Measurements from ENCODE around the gene RBM33.
"Not testable (repeated sequence)": the region's sequence is repeated elsewhere in the genome, so short reads cannot be mapped to it uniquely, and the experiment has no call there.

The RBM33 gene

DNA sequence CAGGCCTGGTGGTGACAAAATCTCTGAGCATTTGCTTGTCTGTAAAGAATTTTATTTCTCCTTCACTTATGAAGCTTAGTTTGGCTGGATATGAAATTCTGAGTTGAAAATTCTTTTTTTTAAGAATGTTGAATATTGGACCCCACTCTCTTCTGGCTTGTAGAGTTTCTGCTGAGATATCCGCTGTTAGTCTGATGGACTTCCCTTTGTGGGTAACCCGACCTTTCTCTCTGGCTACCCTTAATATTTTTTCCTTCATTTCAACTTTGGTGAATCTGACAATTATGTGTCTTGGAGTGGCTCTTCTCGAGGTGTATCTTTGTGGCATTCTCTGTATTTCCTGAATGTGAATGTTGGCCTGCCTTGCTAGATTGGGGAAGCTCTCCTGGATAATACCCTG is 46.2 kb downstream of the RBM33 start:
- DNase-seq (ENCODE audit: low read depth): not testable (repeated sequence)

- no peak for DNase-seq (ENCODE audit: low read depth)
Measured at GRCh38 chr7:155692317-155692716, 47.9 kb downstream of the RBM33 start.

- DNase-seq (ENCODE audit: low read depth): no peak
Measured at GRCh38 chr7:155693826-155694225, 49.4 kb downstream of the RBM33 start.

- DNase-seq (ENCODE audit: low read depth): peak; percentile 14
Measured at GRCh38 chr7:155694851-155695250, 50.4 kb downstream of the RBM33 start.

GRCh38 chr7:155696747-155697146 is 52.3 kb downstream of the RBM33 start:
- no peak for DNase-seq (ENCODE audit: low read depth)

DNA sequence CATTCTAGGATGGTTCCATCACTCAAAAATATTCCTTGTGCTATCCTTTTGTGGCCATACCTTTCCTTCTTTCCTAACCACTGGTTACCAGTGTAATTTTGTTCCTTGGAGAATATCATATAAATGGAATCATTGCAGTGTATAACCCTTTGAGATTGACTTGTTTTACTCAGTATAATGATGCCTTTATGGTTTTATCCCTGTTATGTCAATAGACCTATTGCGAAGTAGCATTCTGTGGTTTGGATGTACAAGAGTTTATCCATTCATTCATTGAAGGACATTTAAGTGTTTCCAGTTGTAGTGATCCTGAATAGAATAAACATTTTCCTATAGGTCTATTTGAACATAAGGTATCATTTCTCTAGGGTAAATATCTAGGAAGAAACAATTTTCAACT is 54.2 kb downstream of the RBM33 start:
- DNase-seq (ENCODE audit: low read depth): no peak

DNA sequence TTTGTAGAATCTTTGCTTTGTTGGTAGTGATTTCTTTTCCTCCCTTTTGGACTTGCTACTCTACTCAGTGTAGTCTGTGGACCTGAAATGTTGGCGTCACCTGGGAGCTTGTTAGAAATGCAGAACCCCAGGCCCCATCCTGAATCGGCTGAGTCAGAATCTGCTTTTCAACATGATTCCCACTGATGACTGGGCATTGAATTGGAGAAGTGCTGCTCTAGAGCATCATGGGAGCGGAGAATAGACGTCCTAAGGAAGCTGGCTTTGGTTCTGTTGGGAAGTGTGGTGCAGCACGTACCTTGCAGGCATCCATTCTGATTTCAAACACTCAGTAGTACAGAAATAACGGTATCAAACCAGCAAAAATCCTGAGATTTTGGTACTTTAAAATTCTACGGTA is 54.7 kb downstream of the RBM33 start:
- no peak for DNase-seq (ENCODE audit: low read depth)

- no peak for DNase-seq (ENCODE audit: low read depth)
Measured at GRCh38 chr7:155700847-155701246, 56.4 kb downstream of the RBM33 start.

GRCh38 chr7:155701972-155702544 is 57.6 kb downstream of the RBM33 start:
- DNase-seq (ENCODE audit: low read depth): no peak

- DNase-seq (ENCODE audit: low read depth): no peak
Measured at GRCh38 chr7:155702616-155703015, 58.2 kb downstream of the RBM33 start.

- DNase-seq (ENCODE audit: low read depth): no peak
Measured at GRCh38 chr7:155705623-155706360, 61.3 kb downstream of the RBM33 start.

GRCh38 chr7:155706376-155706775 is 61.9 kb downstream of the RBM33 start:
- DNase-seq (ENCODE audit: low read depth): no peak

DNA sequence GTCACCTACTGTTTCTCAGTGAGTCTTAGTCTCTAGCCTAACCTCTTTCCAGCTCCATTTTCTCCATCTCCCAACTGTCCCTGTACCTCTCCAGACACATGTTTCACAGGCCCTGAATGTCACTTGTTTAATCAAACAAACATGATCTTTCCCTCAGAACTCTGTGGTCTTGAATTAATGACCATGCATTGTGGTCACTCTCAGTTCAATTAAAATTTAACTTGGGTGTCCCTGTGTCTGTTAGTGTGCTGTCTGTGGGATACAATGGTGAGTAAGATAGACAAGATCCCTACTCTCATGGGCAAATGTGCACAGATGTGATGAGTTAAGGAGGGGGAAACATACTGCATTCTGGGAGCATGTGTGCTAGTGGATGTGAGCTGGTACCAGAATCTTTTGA is 65.0 kb downstream of the RBM33 start:
- no peak for DNase-seq (ENCODE audit: low read depth)

- no peak for DNase-seq (ENCODE audit: low read depth)
Measured at GRCh38 chr7:155710031-155710430, 65.6 kb downstream of the RBM33 start.

DNA sequence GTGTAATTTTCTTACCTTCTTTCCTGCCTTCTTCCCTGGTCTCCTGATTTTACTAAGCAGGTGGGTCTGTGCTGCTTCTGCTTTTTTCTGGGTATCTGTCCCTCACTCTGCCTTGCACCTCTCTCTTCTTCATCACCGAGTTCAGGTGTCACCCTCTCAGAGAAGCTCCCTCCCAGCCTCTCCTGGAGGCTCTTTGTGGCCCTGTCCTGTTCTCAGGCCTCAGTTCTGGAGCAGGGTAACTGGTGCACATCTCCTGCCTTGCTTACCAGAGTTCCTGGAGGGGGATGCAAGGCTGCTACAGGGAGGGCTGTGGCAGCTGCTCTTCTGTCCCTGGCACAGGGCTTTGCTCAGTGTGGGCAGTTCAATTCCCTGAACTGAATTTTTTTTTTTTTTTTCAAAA is 66.1 kb downstream of the RBM33 start:
- no peak for DNase-seq (ENCODE audit: low read depth)

DNA sequence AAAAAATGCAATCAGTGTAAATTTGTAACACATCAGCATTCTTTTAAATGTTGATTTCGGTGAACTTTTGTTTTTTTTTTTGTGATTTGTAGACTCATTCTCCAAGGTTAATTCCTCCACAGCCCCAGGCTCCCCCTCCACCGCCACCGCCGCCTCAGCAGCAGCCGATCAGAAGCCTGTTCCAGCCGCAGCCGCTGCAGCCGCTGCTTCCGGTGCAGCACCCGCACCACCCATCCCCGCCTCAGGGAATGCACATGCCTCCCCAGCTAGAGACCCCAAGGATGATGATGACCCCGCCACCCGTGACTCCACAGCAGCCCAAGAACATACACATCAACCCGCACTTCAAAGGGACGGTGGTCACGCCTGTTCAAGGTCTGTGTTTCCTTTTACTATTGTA is 66.6 kb downstream of the RBM33 start:
- no peak for DNase-seq (ENCODE audit: low read depth)

DNA sequence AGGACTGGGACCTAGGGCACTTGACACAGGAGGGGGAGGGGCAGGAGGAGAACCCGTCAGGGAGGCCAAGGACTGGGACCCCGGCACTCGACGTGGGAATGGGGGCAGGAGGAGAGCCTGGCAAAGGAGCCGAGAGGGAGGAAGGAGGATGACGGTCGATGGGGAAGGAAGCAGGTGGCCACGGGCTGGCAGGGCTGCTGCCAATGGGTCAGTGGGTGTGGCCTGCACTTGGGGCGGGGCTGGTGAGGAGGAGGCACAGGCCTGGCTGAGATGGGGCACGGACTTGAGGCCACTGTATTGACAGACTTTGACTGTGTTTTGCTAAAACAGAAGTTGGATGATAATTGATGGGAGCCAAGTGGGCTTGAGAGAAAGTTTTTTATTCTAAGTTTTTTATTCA is 68.9 kb downstream of the RBM33 start:
- no peak for DNase-seq (ENCODE audit: low read depth)

DNA sequence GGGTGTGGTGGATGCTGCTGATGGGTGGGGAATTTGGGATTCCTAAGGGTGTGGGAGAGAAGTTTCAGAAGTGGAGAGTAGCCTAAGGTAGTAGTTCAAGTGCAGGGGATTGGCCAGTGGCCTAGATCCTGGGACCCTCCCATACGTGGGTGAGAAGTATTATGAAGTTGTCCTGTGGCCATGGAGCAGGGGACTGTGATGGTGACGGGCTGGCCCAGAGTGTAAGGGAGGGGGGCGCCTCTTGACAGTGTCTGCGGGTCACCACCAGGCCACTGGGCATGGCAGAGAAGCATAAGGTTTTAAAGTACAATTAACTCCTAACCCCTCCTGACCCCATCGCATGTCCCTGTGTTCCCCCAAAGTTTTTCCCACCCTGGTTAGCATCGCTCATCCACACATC is 70.2 kb downstream of the RBM33 start:
- no peak for DNase-seq (ENCODE audit: low read depth)

GRCh38 chr7:155715111-155715805 is 70.8 kb downstream of the RBM33 start:
- DNase-seq (ENCODE audit: low read depth): no peak

DNA sequence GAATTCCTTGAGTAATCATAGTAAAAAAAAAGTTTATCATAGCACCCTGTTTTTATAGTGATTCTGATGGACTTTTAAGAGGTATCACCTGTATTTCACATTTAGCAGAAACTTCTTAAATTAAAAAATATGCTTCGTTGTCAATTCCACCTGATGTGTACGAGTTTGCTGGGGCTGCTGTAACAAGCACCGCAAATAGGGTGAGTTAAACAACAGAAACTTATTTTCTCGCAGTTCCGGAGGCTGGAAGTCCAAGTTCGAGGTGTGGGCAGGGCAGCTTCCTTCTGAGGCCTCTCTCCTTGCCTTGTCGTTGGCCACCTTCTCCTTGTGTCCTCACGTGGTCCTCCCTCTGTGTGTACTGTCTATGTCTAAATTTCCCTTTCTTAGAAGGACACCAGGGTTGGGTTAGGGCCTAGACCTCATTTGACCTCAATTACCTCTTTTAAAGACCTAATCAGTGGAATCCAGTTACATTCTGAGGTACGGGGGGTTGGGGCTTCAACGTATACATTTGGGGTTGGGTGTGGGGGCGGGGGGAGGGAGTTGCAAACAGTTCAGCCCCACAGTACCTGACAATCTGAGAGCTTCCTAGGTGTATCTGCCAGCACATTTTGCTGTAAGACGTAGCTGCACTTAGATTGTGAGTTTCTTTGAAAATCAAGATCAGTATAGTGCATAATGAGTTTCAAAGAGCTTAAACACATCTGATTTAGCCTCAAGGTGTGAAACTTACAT is 72.7 kb downstream of the RBM33 start:
- DNase-seq (ENCODE audit: low read depth): no peak

GRCh38 chr7:155721056-155721455 is 76.6 kb downstream of the RBM33 start:
- DNase-seq (ENCODE audit: low read depth): no peak

DNA sequence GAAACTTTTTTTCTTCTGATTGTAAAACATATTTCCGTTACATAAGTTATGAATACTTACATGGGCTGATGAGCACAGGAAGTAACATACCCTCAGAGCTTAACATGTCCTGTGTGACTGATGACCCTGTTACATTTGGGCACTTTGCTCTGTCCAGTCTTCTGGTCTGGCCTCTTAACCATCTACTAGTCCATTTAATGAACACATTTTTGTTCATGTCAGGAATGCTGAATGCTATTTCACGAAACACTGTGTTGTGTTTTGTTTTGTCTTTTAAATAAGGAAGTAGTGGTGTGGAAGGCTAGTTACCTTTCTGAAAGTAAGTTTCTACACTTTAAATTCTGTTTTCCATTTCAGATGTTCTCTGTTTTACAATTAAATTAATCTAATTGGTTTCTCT is 77.7 kb downstream of the RBM33 start:
- DNase-seq (ENCODE audit: low read depth): no peak

GRCh38 chr7:155722936-155723335 is 78.5 kb downstream of the RBM33 start:
- no peak for DNase-seq (ENCODE audit: low read depth)
